Activated naive CD4-positive, alpha-beta T cell treated with anti-CD3 and anti-CD28 coated beads, Interleukin-2, amount 50 U/mL, for 72 hours (primary cell): ENCODE data around the gene ZNF783. TPM values are rescaled to one million over a fixed set of nuclear protein-coding genes. Genes with fewer than 3 reads are reported as not detected.
A peak's percentile ranks its signal among the peaks of the same experiment; 100 is the strongest.
"Not testable (repeated sequence)": the region's sequence is repeated elsewhere in the genome, so short reads cannot be mapped to it uniquely, and the experiment has no call there.

Source experiments
- ATAC-seq, 2 donors: fragments of 150-1000 bp; cut with Tn5 transposase; 2 replicates each; pipeline ENCODE4 v1.10.0; 2021; ENCODE audit warnings: mild to moderate bottlenecking in 2 of 2, moderate library complexity in 2 of 2
- DNase-seq, 2 donors: peaks; one replicate each; pipeline ENCODE4 v3.0.0; 2021 to 2022; ENCODE audit warnings: low spot score in 2 of 2
- H3K27ac Mint-ChIP-seq, 2 donors: one replicate each; pipeline ENCODE4 v1.8.0; 2022; ENCODE audit warnings: mild to moderate bottlenecking in 2 of 2, mixed read lengths in 2 of 2
- H3K36me3 Mint-ChIP-seq, 2 donors: one replicate each; pipeline ENCODE4 v1.8.0; 2022; ENCODE audit warnings: mixed read lengths in 2 of 2
- H3K9me3 Mint-ChIP-seq, 2 donors: one replicate each; pipeline ENCODE4 v1.8.0; 2022; ENCODE audit warnings: mixed read lengths in 2 of 2
- total RNA-seq, 2 donors: library from RNA; stranded (reverse); gene quantifications; one replicate each; pipeline ENCODE4 v1.2.3, GENCODE V29; 2022

ZNF783 gene
- total RNA-seq, 2 donors from 2014 or later = 7.6 to 18.2 TPM

DNA sequence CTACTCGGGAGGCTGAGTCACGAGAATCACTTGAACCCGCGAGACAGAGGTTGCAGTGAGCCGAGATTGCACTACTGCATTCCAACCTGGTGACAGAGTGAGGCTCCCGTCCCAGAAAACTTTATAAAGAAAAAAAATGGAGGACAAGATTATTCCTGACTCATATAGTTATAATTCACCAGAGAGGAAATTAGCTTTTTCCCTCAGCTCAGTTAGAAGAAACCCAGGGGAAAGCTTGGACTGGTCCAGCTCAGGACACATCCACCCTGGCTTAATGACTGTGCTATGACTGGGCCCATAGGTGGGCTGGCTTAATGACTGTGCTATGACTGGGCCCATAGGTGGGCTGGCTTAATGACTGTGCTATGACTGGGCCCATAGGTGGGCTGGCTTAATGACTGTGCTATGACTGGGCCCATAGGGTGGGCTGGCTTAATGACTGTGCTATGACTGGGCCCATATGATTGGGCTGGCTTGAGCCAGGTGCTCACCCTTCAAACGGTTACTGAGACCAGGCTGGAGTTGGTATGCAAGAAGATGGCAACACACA, 28.3 kb upstream of the ZNF783 start:
- H3K9me3 Mint-ChIP-seq, H3K27ac Mint-ChIP-seq, H3K36me3 Mint-ChIP-seq, DNase-seq: not testable (repeated sequence)
- peak; percentile 31 to 38 for ATAC-seq

- DNase-seq = no peak
- H3K36me3 Mint-ChIP-seq = peaks cover 5 to 20% of the 10 kb centered on the region in 2 donors
- H3K9me3 Mint-ChIP-seq = peaks cover under 1 to 1% of the 10 kb centered on the region in 2 donors
- no peak for ATAC-seq
- H3K27ac Mint-ChIP-seq = no peak overlapping the region
Observed at GRCh38 chr7:149237502-149237901, 24.5 kb upstream of the ZNF783 start.

DNA sequence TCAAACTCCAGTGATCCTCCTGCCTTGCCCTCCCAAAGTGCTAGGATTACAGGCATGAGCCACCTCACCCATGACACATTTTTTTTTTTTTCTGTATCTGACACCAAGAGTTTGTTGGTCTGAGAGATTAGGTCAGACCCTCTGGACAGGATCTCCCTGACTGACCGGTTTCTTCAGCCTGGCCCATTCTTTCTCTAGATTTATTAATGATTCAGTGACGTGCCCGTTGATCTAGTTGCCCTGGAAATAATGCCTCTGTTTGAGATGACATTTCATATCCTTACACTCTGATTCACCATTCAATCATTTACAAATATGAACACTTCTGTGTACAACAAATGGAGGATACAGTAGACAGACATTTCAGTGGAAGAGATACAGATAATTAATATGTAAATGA, 23.9 kb upstream of the ZNF783 start:
- Mint-ChIP-seq H3K27ac (peak overlapping the region; percentile 9 to 89), H3K9me3 (peaks cover 3 to 5% of the 10 kb centered on the region in 2 donors), H3K36me3 (peaks cover 11 to 22% of the 10 kb centered on the region in 2 donors)
- DNase-seq = no peak
- no peak for ATAC-seq

- H3K9me3 Mint-ChIP-seq = peaks cover 3 to 5% of the 10 kb centered on the region in 2 donors
- H3K27ac Mint-ChIP-seq = peak within 1 kb of the TSS; percentile 89
- DNase-seq (peak; percentile 89 to 91), ATAC-seq (peak; percentile 98 to 99)
- peaks cover 12 to 22% of the 10 kb centered on the region in 2 donors for H3K36me3 Mint-ChIP-seq
Observed at GRCh38 chr7:149239345-149240143, 22.5 kb upstream of the ZNF783 start, which contains the start of gene ZNF212. ZNF212 (plus strand) TSS chr7:149239651; CDS start chr7:149239779, 128 bp downstream.

- ATAC-seq (no peak), DNase-seq (no peak)
- Mint-ChIP-seq H3K27ac (peak overlapping the region; percentile 53 to 89), H3K9me3 (peaks cover 3 to 5% of the 10 kb centered on the region in 2 donors), H3K36me3 (peaks cover 12 to 22% of the 10 kb centered on the region in 2 donors)
Observed at GRCh38 chr7:149240637-149241036, 21.4 kb upstream of the ZNF783 start.

- Mint-ChIP-seq H3K9me3 (peaks cover 3 to 5% of the 10 kb centered on the region in 2 donors), H3K36me3 (peaks cover 12 to 22% of the 10 kb centered on the region in 2 donors), H3K27ac (peak overlapping the region; percentile 56 to 89)
- no peak for DNase-seq
- peak in 1 of 2 donors; percentile 36 for ATAC-seq
Observed at GRCh38 chr7:149241696-149242095, 20.3 kb upstream of the ZNF783 start.

DNA sequence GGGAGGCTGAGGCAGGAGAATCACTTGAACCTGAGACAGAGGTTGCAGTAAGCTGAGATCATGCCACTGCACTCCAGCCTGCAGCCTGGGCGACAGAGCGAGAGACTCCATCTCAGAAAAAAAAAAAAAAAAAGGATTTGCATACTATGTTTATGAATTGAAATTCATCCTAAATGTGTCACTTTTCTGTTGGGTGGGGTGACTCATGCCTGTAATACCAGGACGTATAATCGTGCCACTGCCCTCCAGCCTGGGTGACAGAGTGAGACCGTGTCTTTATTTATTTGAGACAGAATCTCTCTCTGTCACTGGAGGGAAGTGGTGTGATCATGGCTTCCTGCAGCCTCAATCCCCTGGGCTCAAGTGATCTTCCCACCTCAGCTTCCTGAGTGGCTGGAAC, 16.8 kb upstream of the ZNF783 start:
- ATAC-seq = peak; percentile 81 to 88
- Mint-ChIP-seq H3K27ac (peak overlapping the region; percentile 87 to 98), H3K36me3 (peaks cover 14 to 21% of the 10 kb centered on the region in 2 donors), H3K9me3 (peaks cover 3 to 5% of the 10 kb centered on the region in 2 donors)
- DNase-seq = peak; percentile 52 to 66

DNA sequence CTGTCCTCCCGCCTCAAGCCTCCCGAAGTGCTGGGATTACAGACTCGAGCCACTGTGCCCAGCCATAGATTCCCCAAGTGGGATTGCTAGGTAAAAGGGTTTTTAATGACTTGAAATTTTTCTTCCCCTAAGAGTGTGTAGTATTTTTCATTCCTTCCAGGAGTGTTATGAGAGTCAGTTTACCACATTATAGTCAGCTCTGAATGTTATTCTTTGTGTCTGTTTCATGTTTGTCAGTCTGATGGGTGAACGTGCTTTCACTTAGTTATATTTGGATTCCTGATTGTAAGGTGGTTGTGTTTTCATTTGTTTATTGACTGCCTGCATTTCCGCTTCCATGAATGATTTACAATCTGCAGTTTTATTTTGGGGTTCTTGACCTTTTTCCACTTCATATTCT, 16.3 kb upstream of the ZNF783 start:
- Mint-ChIP-seq H3K27ac (peak overlapping the region; percentile 87 to 98), H3K9me3 (peaks cover 3 to 5% of the 10 kb centered on the region in 2 donors), H3K36me3 (peaks cover 14 to 21% of the 10 kb centered on the region in 2 donors)
- ATAC-seq (peak; percentile 30 to 81), DNase-seq (no peak)

- peaks cover 8 to 9% of the 10 kb centered on the region in 2 donors for H3K36me3 Mint-ChIP-seq
- peak; percentile 45 to 63 for ATAC-seq
- no peaks in the 10 kb centered on the region for H3K9me3 Mint-ChIP-seq
- H3K27ac Mint-ChIP-seq = peak overlapping the region; percentile 87 to 98
- DNase-seq = no peak
Observed at GRCh38 chr7:149248777-149249176, 13.2 kb upstream of the ZNF783 start.

DNA sequence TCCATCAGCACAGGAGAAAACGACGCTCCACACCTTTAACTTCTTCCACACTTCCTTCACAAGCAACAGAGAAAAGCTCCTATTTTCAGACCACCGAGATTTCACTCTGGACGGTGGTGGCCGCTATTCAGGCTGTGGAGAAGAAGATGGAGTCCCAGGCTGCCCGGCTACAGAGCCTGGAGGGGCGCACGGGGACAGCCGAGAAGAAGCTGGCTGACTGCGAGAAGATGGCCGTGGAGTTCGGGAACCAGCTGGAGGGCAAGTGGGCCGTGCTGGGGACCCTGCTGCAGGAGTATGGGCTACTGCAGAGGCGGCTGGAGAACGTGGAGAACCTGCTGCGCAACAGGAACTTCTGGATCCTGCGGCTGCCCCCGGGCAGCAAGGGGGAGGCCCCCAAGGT, 11.8 kb upstream of the ZNF783 start:
- not testable (repeated sequence) for H3K27ac Mint-ChIP-seq, DNase-seq, H3K36me3 Mint-ChIP-seq, H3K9me3 Mint-ChIP-seq, ATAC-seq

- DNase-seq, H3K9me3 Mint-ChIP-seq, H3K27ac Mint-ChIP-seq, H3K36me3 Mint-ChIP-seq, ATAC-seq: not testable (repeated sequence)
Observed at GRCh38 chr7:149251518-149251917, 10.5 kb upstream of the ZNF783 start.

DNA sequence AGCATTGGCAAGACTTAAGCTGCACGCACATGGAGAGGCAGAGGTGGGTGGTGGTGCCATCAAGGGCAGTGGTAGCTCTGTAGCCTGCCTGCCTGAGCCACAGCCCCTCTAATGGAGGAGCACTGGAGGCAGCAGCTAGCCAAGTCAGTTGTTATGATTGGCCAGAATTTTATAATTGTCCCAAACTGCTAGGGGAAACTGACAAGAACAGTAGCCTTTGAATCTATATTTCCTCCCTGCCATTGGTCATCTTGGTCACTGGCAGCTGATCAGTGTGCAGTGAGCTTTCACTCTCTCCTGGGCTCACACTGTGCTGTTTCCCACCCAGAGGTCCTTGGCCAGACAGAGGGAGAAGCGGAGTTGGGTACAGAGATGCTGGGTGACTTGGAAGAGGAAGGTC, 9.6 kb upstream of the ZNF783 start:
- ATAC-seq (no peak), DNase-seq (no peak)
- H3K27ac Mint-ChIP-seq = peak overlapping the region in 1 of 2 donors; percentile 79
- no peaks in the 10 kb centered on the region for H3K9me3 Mint-ChIP-seq
- peaks cover 8% of the 10 kb centered on the region in 2 donors for H3K36me3 Mint-ChIP-seq

- peaks cover 0 to 8% of the 10 kb centered on the region in 2 donors for H3K36me3 Mint-ChIP-seq
- no peak for DNase-seq
- H3K27ac Mint-ChIP-seq = no peak overlapping the region
- H3K9me3 Mint-ChIP-seq = no peaks in the 10 kb centered on the region
- ATAC-seq = no peak
Observed at GRCh38 chr7:149253665-149254064, 8.3 kb upstream of the ZNF783 start.

DNA sequence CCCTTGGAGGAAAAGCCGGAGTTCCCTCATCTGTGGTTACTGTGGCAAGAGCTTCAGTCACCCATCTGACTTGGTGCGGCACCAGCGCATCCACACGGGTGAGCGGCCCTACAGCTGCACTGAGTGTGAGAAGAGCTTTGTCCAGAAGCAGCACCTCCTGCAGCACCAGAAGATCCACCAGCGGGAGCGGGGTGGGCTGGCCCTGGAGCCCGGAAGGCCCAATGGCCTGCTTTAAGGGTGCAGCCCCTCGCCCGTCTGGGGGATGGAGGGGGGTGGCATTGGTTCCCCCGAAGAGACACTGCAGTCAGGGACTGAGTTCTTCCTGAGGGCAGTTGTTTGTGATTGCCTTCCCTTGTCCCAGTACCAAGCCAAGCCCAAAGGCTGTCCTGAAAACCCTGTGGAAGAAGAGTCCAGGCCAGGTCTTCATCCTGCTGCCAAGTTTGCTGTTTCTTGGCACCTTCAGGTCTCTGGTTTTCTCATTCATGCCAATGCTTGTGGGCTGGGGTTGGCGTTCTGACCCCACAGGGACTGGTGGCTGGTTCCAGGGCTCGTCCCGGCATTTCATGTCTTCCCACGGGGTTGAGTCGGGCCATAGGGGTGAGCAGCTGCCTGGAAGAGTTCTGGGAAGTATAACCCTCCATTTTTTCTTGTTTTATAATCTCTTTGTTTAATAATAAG, 7.7 kb upstream of the ZNF783 start:
- H3K27ac Mint-ChIP-seq = no peak overlapping the region
- peaks cover 0 to 8% of the 10 kb centered on the region in 2 donors for H3K36me3 Mint-ChIP-seq
- no peak for ATAC-seq
- DNase-seq = no peak
- H3K9me3 Mint-ChIP-seq = no peaks in the 10 kb centered on the region

- H3K27ac Mint-ChIP-seq = peak overlapping the region in 1 of 2 donors; percentile 44
- peaks cover 0 to 6% of the 10 kb centered on the region in 2 donors for H3K36me3 Mint-ChIP-seq
- H3K9me3 Mint-ChIP-seq = no peaks in the 10 kb centered on the region
- no peak for DNase-seq
- ATAC-seq = no peak
Observed at GRCh38 chr7:149255174-149255573, 6.8 kb upstream of the ZNF783 start.

- DNase-seq = no peak
- H3K9me3 Mint-ChIP-seq = no peaks in the 10 kb centered on the region
- no peak overlapping the region for H3K27ac Mint-ChIP-seq
- no peak for ATAC-seq
- H3K36me3 Mint-ChIP-seq = no peaks in the 10 kb centered on the region
Observed at GRCh38 chr7:149256568-149256967, 5.4 kb upstream of the ZNF783 start.

DNA sequence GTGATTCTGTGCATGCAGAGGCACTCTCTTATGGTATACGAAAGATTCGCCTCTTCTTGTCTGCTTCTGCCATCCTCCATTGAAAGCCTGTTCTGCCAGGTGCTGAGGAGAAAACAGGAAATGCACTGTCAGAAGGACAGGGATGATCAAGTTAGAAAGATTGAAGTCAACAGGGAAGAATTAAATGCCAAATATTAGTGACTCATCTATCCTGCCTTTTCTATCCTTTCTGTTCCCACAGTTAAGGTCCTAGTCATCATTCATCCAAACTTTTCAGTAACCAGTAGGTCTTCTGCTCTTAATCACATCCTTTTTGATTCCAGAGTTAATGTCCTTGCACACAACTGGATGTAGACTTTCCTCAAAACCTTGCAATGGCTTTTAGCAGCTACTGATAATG, 4.8 kb upstream of the ZNF783 start:
- H3K36me3 Mint-ChIP-seq = no peaks in the 10 kb centered on the region
- no peak for DNase-seq
- H3K27ac Mint-ChIP-seq = no peak overlapping the region
- no peak for ATAC-seq
- H3K9me3 Mint-ChIP-seq = no peaks in the 10 kb centered on the region
